A172 (cell line): Measurements from ENCODE around the gene PPCDC. TPM values are rescaled to one million over a fixed set of nuclear protein-coding genes. Genes with fewer than 3 reads are reported as not detected.
A peak's percentile ranks its signal among the peaks of the same experiment; 100 is the strongest.

Experiments used
- DNase-seq: peaks from one replicate; pipeline ENCODE4 v3.0.0-alpha.2; 2015; ENCODE audit warnings: low spot score
- total RNA-seq: library from RNA; depleted of rRNA; stranded (reverse); fragments of >200 nt; shearing (Covaris generic); gene quantifications from 2 replicates; pipeline ENCODE4 v1.2.3, GENCODE V29; 2014; rRNA removed

The PPCDC gene, protein sequence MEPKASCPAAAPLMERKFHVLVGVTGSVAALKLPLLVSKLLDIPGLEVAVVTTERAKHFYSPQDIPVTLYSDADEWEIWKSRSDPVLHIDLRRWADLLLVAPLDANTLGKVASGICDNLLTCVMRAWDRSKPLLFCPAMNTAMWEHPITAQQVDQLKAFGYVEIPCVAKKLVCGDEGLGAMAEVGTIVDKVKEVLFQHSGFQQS
- total RNA-seq, result 16.1 and 19.1 TPM in 2 replicates

GRCh38 chr15:75023181-75023871 lies at the start of gene PPCDC:
PPCDC (plus strand) TSS chr15:75023590; CDS start chr15:75028319, 4,729 bp downstream.
- peak; percentile 88 for DNase-seq

DNA sequence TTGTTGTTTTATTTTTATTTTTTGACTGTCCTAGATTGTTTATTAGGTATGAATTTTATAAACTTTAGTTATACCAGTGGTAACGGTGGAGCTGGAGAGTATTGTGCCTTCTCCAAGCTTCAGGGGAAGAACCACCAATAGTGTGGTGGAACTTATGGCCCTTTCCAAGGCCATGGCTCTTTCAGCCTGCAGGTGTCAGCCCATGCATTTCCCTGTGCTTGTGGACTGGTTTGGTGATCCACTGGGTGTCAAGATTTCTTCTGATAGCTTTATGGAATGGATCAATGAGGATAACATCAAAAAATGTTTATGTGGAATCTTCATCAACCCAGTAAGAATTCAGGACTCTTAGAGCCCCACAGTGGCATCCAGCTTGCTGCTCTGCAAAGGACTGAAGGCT lies 47.2 kb upstream of the PPCDC start:
- no peak for DNase-seq

DNA sequence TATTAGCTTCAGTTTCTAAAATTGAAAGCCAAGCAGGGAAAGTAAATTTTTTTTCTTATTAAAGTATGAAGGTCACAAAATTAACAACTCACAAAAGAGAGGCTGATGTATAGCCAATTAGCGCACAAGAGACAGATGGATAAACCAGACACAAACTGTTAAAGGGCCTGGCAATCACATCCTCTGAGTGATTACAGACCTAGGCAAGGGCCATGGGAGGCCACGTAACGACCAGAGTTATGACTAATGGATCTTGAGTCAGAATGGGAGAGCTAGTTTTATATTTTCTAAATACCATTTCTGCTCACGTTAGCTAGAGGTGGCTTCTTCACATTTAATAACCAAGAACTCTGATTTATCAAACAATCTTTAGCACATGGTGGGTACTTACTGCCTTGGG lies 45.8 kb upstream of the PPCDC start:
- DNase-seq, result no peak

DNA sequence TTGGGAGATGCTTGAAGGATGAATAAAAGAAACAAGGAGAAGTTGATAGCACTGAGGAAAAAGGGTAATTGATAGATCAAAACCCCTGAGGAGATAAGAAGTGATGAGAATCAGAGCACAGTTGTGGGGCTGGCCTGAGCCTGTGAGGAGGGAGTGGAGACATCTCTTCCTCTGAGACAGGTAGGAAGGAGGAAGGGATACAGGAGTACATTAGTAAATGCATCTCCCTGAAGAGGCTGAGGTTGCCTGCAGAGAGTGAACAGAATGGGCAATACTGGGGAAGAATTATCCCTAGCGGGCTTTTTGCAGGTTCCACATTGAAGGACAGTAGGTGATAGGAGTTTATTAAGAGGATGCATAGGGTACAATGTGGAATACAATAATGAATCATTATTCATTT lies 45.3 kb upstream of the PPCDC start:
- DNase-seq, result no peak

DNA sequence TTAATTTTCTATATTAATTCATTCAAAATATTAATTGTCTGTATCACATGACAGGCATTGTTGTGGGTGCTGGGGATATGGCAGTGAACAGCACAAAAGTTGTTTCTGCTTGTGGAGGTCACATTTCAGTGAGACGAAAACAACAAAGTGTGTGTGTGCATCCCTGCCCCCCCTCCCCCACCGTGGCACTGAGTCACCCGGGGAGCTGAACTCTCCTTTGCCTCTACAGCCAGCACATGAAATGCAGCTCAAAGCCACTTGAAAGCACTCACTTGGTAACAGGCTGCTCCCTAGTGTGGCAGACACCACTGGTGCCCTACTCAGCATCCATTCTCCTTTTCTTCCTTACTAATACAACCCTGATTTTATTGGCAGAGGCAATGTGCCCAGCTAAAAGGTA lies 44.9 kb upstream of the PPCDC start:
- DNase-seq, result peak; percentile 48

- DNase-seq, result no peak
Measured at GRCh38 chr15:74982183-74982582, 41.2 kb upstream of the PPCDC start.

- peak; percentile 68 for DNase-seq
Measured at GRCh38 chr15:74983725-74984231, 39.6 kb upstream of the PPCDC start.

DNA sequence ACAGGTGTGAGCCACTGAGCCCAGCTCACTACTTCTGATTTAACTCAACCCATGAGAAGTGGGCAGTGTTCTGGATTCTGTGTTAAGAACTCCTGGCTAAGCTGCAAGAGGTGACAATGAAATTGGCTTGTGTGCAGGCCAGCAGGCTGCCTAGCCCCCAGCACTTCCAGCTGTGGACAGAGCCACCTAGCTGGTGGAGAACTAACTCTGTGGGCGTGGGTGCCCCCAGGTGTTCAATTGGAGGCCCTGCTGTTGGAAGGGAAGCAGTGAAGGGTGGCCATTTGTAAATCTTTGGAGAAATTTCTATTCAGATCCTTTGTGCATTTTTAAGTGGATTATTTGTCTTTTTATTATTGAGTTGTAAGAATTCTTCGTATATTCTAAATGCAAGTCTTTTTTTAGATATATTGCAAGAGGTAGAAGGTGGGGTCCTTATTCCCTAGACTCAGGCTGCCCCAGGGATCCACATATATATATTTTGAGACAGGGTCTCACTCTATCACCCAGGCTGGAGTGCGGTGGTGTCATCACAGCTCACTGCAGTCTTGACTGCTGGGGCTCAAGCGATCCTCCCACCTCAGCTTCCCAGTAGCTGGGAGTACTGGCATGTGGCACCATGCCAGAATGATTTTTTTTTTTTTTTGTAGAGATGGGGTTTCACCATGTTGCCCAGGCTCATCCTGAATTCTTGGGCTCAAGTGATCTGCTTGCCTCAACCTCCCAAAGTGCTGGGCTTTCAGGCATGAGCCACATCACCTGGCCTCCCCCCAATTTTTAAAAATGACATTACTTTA lies 35.2 kb upstream of the PPCDC start:
- peak; percentile 64 for DNase-seq

- no peak for DNase-seq
Measured at GRCh38 chr15:74989527-74989926, 33.9 kb upstream of the PPCDC start.

DNA sequence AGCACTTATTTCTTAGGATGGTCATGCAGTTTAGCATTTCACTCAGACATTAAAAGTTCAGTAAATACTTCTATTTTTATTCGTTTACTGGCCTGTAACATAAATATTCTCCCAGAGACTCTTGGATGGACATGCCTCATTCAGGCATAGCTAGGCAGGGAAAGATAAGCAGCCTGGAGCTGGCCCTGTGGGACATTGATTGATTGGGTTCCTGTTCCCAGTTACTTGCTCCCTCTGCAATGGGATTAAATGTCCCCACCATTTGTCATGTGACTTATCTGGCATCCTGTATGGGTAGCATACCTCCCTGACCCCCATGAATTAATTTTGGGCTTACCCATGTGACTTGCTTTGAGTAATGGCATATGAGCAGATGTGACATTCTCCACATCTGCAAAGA lies 30.8 kb upstream of the PPCDC start:
- no peak for DNase-seq

GRCh38 chr15:74994236-74994635 lies 29.2 kb upstream of the PPCDC start:
- no peak for DNase-seq

DNA sequence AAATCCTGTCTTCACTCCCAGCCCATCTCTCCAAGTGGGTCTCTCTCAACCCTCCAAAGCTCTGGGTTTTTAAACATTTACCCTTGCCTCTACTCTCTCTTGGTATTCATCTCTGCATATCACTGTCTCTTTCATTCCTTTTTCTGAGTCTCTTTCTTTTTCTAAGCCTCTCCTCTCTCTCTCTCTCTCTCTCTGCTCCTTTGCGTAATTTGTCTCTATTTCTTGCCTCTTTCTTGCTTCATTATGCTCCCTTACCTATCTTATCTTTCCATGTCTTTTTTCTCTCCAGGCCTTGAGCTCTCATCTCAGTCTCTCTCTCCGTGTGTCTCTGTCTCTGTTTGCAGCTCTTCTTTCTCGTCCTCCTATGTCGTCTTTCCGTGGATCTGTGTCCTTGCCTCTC lies 28.7 kb upstream of the PPCDC start:
- DNase-seq, result no peak

DNA sequence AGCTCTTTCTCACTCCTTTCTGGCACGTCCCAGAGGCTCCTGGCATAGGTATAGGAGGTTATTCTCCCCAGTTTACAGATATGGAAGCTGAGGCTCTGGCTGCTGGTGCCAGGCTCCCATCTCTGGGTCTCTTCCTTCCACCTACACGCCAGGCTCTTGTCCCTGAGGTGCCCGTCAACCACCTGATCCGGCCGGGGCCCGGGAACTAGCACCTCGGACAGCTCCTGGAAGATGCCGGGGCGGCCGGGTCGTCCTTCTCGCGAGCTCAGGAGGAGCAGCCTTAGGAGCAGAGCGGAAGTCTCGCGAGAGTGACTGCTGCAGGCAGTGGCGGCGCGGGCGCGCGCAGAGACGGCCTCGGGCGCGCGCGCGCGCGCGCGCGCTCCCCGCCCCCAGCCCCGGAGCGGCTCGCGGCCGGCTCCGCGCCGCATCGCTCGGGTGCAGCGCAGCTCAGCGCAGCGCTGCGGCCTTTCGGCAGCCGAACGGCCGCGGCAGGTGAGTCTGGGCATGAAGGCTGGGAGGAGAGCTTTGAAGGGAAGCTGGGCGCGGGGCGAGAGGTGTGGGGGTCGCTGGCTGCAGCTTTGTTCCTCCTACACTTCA lies 28.1 kb upstream of the PPCDC start, which contains the start of gene SCAMP5:
Gene SCAMP5, plus strand, starts transcription at position 382 of the 597 bp plus-strand sequence. CDS start 16,277 bp downstream, outside the sequence.
- peak; percentile 92 for DNase-seq

DNA sequence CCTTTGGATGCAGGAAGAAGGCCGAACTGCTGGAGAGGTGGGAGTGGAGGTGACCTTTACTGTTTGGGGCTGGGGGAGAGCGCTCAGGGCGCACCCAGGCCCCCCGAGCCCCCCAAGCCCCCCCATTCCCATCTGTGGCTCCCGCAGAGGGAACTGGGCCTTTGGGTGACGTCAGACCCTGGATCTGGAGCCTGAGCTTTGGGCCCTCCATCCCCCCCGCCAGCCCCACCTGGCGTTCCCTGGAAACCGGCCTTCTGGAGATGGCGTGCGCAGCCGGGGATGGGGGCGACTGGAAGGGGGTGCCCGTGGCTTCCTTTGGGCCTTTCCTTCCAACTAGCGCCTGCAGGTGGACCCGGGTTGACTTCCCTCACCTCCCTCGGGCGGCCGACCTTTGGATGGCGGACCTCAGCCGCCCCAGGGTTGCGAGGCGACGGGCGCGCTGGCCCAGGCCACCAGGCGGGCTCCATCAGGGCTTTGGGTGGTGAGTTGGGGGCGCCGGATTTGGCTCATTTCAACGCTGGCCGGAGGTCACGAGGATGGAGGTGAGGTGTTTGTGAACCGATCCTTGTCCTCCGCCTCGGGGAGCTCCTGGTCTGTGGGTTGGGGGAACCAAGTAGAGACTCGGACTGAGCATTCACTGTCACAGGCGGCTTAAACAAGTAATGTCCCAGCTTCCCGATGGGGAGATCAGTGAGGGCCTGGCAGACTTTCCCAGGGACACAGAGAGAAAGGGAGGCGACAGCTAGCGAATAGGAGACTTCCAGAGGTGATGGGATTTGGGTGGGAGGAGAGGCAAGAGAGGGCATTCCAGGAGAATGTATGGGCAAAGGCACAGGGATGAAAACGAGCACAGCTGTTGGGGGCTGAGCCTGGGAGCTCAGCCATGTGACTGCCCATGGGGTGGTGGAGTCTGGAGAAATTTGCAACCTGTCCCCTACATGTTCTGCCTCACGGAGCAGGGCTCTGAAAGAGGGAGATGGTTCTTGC lies 27.3 kb upstream of the PPCDC start:
- no peak for DNase-seq

DNA sequence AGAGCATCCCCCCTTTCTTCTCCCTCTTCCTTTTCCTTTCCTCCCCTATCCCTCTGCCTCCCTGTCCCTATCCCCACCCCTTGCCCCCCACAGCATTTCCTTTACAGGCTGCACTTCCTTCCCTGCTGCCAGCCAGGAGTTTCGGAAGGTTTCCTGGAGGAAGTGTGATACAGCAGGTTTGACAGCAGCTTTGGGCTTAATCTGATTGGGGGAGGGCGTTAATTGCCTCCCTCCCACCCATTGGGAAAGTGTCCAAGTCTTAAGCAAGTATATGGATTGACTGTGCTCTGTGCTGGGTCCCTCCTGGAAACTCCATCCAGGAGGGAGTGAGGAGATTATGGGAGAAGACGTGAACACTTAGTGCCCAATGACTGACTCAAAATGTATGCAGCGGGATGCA lies 26.2 kb upstream of the PPCDC start:
- no peak for DNase-seq

- DNase-seq, result no peak
Measured at GRCh38 chr15:74997543-74997942, 25.8 kb upstream of the PPCDC start.

DNA sequence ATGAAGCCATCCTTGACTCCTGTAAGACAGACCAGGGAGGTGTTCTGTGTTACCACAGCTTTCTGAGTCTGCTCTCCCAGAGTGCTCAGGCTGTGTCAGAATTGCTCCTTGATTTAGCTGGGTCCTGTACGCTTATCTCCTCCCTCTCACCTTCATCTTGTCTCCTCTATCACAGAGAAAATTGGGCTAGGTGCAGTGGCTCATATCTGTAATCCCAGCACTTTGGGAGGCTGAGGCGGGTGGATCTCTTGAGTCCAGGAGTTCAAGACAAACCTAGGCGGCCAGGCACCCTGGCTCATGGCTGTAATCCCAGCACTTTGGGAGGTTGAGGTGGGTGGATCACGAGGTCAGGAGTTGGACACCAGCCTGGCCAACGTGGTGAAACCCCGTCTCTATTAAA lies 22.1 kb upstream of the PPCDC start:
- DNase-seq, result no peak

DNA sequence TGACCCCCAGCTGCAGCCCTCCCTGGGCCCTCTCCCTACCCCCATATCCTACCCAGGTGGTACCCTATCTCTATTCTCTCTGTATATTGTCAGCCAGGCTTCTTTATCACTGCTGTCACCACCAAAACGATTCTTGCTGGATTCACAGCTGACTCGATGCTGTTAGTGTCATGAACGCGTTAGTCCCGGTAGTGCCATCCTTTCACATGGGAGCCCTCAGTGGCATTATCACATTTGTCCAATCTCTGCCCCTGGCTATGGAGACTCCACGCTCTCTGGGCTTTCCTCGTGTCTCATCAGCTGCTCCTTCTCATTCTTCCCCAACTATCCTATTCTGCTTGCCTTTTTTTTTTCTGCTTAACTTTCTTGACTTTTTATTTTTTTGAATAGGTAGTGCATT lies 21.0 kb upstream of the PPCDC start:
- DNase-seq, result no peak

- no peak for DNase-seq
Measured at GRCh38 chr15:75007216-75007615, 16.2 kb upstream of the PPCDC start.

DNA sequence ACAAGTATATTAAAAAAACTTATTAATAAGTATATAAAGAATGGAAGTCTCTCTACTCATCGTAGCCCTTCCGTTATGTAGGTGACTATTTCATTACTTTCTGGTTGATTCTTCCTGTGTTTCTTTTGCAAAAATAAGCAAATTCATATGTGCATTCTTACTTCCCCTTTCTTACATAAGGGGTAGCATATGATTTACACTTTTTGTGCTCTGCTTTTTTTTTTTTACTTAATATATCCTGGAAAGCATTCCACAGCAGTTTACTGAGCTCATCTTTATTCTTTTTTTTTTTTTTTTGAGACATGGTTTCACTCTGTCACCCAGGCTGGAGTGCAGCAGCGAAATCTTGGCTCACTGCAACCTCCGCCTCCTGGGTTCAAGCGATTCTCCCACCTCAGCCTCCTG lies 15.2 kb upstream of the PPCDC start:
- DNase-seq, result no peak
